IMR-90 (cell line): ENCODE results near the gene C9orf43. TPM values are rescaled to one million over a fixed set of nuclear protein-coding genes. Genes with fewer than 3 reads are reported as not detected.

Experiments
- ATAC-seq: fragments of 200-7000 bp; cut with Tn5 transposase; 2 replicates; pipeline ENCODE4 v1.9.1; 2020; ENCODE audit warnings: low read depth, mild to moderate bottlenecking, moderate library complexity
- BruUV-seq: library from RNA; stranded (reverse); fragments of 400-500 nt; replicated peaks from 2 replicates; lab custom pipeline; 2021; lab: Mats Ljungman, UMichigan
- CTCF ChIA-PET: fragments of 300-600 bp; formaldehyde crosslinking; extraction: SDS; loops from one replicate; lab custom pipeline; 2021; ENCODE audit warnings: antibody characterized with exemption; lab: Yijun Ruan, JAX
- POLR2A ChIA-PET: fragments of 300-600 bp; sonication (Branson Sonifier 250); formaldehyde crosslinking; loops from one replicate; lab custom pipeline; 2022; ENCODE audit warnings: antibody characterized with exemption; ENCODE audit not compliant: unreplicated experiment; lab: Charles Lee
- DNase-seq: peaks from one replicate; pipeline ENCODE4 v3.0.0; 2013
- H2AFZ ChIP-seq: replicated peaks from 2 replicates; pipeline ENCODE3; 2013; ENCODE audit warnings: low read length, mild to moderate bottlenecking; ENCODE audit not compliant: poor library complexity
- H2AK5ac ChIP-seq: 2 replicates; pipeline ENCODE4 v1.6.1; 2013; ENCODE audit warnings: low read depth, low read length, inconsistent platforms
- H2AK9ac ChIP-seq: replicated peaks from 2 replicates; pipeline ENCODE3; 2013; ENCODE audit warnings: mild to moderate bottlenecking, low read depth, low read length, moderate library complexity; ENCODE audit not compliant: poor library complexity
- H2BK120ac ChIP-seq: 2 replicates; pipeline ENCODE4 v1.6.1; 2013; ENCODE audit warnings: low read depth, low read length, inconsistent platforms
- H2BK15ac ChIP-seq: 3 replicates; pipeline ENCODE4 v1.6.1; 2013; ENCODE audit warnings: low read depth, low read length, inconsistent platforms
- H2BK20ac ChIP-seq: 2 replicates; pipeline ENCODE4 v1.6.1; 2013; ENCODE audit warnings: low read depth, mild to moderate bottlenecking, inconsistent platforms, low read length, moderate library complexity
- H2BK5ac ChIP-seq: 2 replicates; pipeline ENCODE4 v1.6.1; 2013; ENCODE audit warnings: mild to moderate bottlenecking, low read depth, low read length, inconsistent platforms; ENCODE audit not compliant: poor library complexity, severe bottlenecking
- H3K14ac ChIP-seq: replicated peaks from 2 replicates; pipeline ENCODE4 v1.6.1; 2013; ENCODE audit warnings: low read depth, low read length, inconsistent platforms
- H3K18ac ChIP-seq: 2 replicates; pipeline ENCODE4 v1.6.1; 2013; ENCODE audit warnings: low read depth, low read length, control low read depth
- H3K23ac ChIP-seq: 2 replicates; pipeline ENCODE4 v1.6.1; 2013; ENCODE audit warnings: low read depth, low read length, inconsistent platforms
- H3K27ac ChIP-seq: 2 replicates; pipeline ENCODE4 v1.5.1; 2013; ENCODE audit warnings: mild to moderate bottlenecking, control low read depth, low read length; ENCODE audit not compliant: insufficient read depth
- H3K27me3 ChIP-seq: 2 replicates; pipeline ENCODE4 v1.6.1; 2013; ENCODE audit warnings: low read length; ENCODE audit not compliant: control insufficient read depth, insufficient read depth
- H3K36me3 ChIP-seq: 2 replicates; pipeline ENCODE4 v1.6.1; 2013; ENCODE audit warnings: low read length, mixed read lengths; ENCODE audit not compliant: control insufficient read depth, insufficient read depth
- H3K4ac ChIP-seq: 2 replicates; pipeline ENCODE4 v1.6.1; 2013; ENCODE audit warnings: low read depth, low read length, inconsistent platforms
- H3K4me1 ChIP-seq: 2 replicates; pipeline ENCODE4 v1.6.1; 2013; ENCODE audit warnings: low read length, mixed read lengths; ENCODE audit not compliant: control insufficient read depth, insufficient read depth
- H3K4me2 ChIP-seq: 2 replicates; pipeline ENCODE4 v1.6.1; 2013; ENCODE audit warnings: low read depth, mild to moderate bottlenecking, control low read depth, low read length, moderate library complexity
- H3K4me3 ChIP-seq: 2 replicates; pipeline ENCODE4 v1.5.1; 2013; ENCODE audit warnings: low read depth, mild to moderate bottlenecking, control low read depth, low read length, moderate library complexity; ENCODE audit not compliant: insufficient read depth
- H3K56ac ChIP-seq: 2 replicates; pipeline ENCODE4 v1.6.1; 2013; ENCODE audit warnings: low read length, inconsistent platforms; ENCODE audit not compliant: insufficient read depth; ENCODE audit errors: extremely low read depth
- H3K79me1 ChIP-seq, 2 experiments: 2 replicates each; pipeline ENCODE4 v1.6.1; 2013; ENCODE audit warnings: low read length in 2 of 2, inconsistent platforms in 1 of 2, low read depth in 1 of 2
- H3K9ac ChIP-seq: 2 replicates; pipeline ENCODE4 v1.6.1; 2013; ENCODE audit warnings: low read depth, low read length, control low read depth
- H3K9me1 ChIP-seq: 2 replicates; pipeline ENCODE4 v1.6.1; 2013; ENCODE audit warnings: low read length, inconsistent platforms; ENCODE audit not compliant: insufficient read depth
- H3K9me3 ChIP-seq: 2 replicates; pipeline ENCODE4 v1.6.1; 2013; ENCODE audit warnings: low read length; ENCODE audit not compliant: control insufficient read depth, insufficient read depth
- H4K20me1 ChIP-seq: 2 replicates; pipeline ENCODE4 v1.6.1; 2013; ENCODE audit warnings: low read length, inconsistent platforms; ENCODE audit not compliant: insufficient read depth
- H4K5ac ChIP-seq: 2 replicates; pipeline ENCODE4 v1.6.1; 2013; ENCODE audit warnings: mild to moderate bottlenecking, low read depth, low read length, control low read depth
- H4K8ac ChIP-seq, 2 experiments: 2 replicates each; pipeline ENCODE4 v1.6.1; 2013; ENCODE audit warnings: low read depth in 2 of 2, low read length in 2 of 2, control low read depth in 1 of 2, inconsistent platforms in 1 of 2
- H4K91ac ChIP-seq: 2 replicates; pipeline ENCODE4 v1.6.1; 2013; ENCODE audit warnings: low read depth, low read length, inconsistent platforms; ENCODE audit not compliant: insufficient read depth
- SMC3 ChIP-seq: fragments of 150-350 bp; IDR thresholded peaks from 2 replicates; pipeline ENCODE4 v1.6.1; 2016; ENCODE audit warnings: low read depth, mild to moderate bottlenecking, antibody characterized with exemption, low read length, moderate library complexity
- WGBS, 2 experiments: methylation state at CpG; one replicate each; pipeline versions ENCODE4 v1.1.5 to v1.1.7; 2013; ENCODE audit warnings: missing lambda C conversion rate in 2 of 2; ENCODE audit not compliant: insufficient read length in 1 of 2; ENCODE audit errors: extremely low coverage in 2 of 2; 5-methylcytosine and 5-hydroxymethylcytosine counted together
- dilution Hi-C: fragments of 300-500 bp; cut with HindIII; formaldehyde crosslinking; loops from one replicate; pipeline ENCODE4 v1.14.3; 2018; ENCODE audit warnings: low sequenced_read_pairs; ENCODE audit not compliant: unreplicated experiment
- in situ Hi-C: fragments of 300-500 bp; cut with MboI; formaldehyde crosslinking; loops from 3 replicates; pipeline ENCODE4 v1.14.3; 2019; ENCODE audit warnings: low sequenced_read_pairs, inconsistent platforms, mixed read lengths
- intact Hi-C: fragments of 100-400 bp; cut with micrococcal nuclease; formaldehyde crosslinking; loops from 2 replicates; pipeline ENCODE4 v1.10.0; 2022
- polyA plus RNA-seq, 3 experiments: library from polyadenylated mRNA; depleted of rRNA; stranded (reverse); fragments of >200 nt; gene quantifications; 2 replicates each; pipeline ENCODE4 v1.2.3, GENCODE V29; 2012; ENCODE audit warnings: low replicate concordance in 1 of 3
- total RNA-seq: library from RNA; depleted of rRNA; stranded (reverse); fragments of >200 nt; gene quantifications from 2 replicates; pipeline ENCODE4 v1.2.3, GENCODE V29; 2012

Gene C9orf43
- total and polyA plus RNA-seq, 2 of the 4 experiments (the other 2 are of a cell fraction): 0.36 to 0.46 TPM

DNA sequence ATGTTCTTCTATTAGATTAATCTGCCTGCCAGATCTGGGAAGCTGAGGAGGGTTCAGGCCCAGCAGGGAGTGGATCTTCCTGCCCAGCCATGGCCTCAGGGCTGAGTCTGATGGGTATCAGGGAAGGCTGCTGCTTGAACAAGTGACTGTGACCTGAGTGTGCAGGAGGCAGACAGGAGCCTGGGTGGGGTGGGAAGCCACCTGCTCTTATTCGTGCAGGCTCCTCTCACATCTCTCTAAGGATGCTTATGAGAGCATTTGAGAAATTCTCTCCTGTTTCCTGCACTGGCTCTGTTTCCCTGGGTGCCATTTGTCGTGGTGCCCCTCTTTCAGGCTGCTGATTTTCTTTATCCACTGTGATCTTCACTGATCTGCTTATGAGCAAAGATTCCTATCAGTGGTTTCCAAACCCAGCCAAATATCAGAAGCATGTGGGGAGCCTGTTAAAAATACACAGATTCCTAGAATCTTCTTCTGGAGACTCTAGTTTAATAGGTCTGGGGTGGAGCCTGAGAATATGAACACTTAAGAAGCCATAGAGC is 55.1 kb downstream of the C9orf43 start:
- Histone ChIP-seq H3K4me1 (peaks cover 6% of the 10 kb centered on the region; the same call in 1 of the 2 replicates), H2AK9ac (peak overlapping the region; percentile 7), H3K9ac (no peak overlapping the region), H4K91ac (no peak overlapping the region), H2AFZ (no peak overlapping the region), H2BK15ac (no peak overlapping the region), H3K4me2 (no peak overlapping the region), H4K8ac (no peak overlapping the region), H3K18ac (no peak overlapping the region), H3K9me3 (no peaks in the 10 kb centered on the region), H3K4me3 (no peak overlapping the region), H3K9me1 (no peaks in the 10 kb centered on the region; the same call in 1 of the 2 replicates), H2BK5ac (no peak overlapping the region), H2BK20ac (no peak overlapping the region), H3K36me3 (no peaks in the 10 kb centered on the region), H4K20me1 (no peaks in the 10 kb centered on the region), H2AK5ac (no peak overlapping the region), H3K56ac (no peak overlapping the region), H4K5ac (no peak overlapping the region), H3K27me3 (peaks cover 15% of the 10 kb centered on the region), H3K23ac (no peak overlapping the region), H3K4ac (no peak overlapping the region; the same call in 1 of the 2 replicates), H2BK120ac (no peak overlapping the region), H3K14ac (no peak overlapping the region), H3K27ac (no peak overlapping the region), H3K79me1 (no peaks in the 10 kb centered on the region)
- intact Hi-C loops: no loop called here
- POLR2A ChIA-PET: no interaction called here
- dilution Hi-C loops: no loop called here
- no peak for DNase-seq
- TF ChIP-seq SMC3: no peak
- no TSS peak for BruUV-seq
- in situ Hi-C loops: no loop called here
- CTCF ChIA-PET: interaction anchor here (0.7 kb wide), 1 partner anchor 234 kb away, joined by 3 read pairs; no protein-coding TSS in a partner anchor
- WGBS, 2 experiments: 88% methylated on average over 1 of the region's 2 CpGs; no CpG with 5 or more reads in 1 of the 2 experiments
- ATAC-seq: no peak
